HG03460 (cell line): ENCODE measurements around the gene SYCP1.
"Not testable (repeated sequence)": the region's sequence is repeated elsewhere in the genome, so short reads cannot be mapped to it uniquely, and the experiment has no call there.

ENCODE experiments used
- ATAC-seq: cut with Tn5 transposase; IDR thresholded peaks from one replicate; pipeline ENCODE4 v1.9.1; 2021; ENCODE audit not compliant: unreplicated experiment

Gene SYCP1

DNA sequence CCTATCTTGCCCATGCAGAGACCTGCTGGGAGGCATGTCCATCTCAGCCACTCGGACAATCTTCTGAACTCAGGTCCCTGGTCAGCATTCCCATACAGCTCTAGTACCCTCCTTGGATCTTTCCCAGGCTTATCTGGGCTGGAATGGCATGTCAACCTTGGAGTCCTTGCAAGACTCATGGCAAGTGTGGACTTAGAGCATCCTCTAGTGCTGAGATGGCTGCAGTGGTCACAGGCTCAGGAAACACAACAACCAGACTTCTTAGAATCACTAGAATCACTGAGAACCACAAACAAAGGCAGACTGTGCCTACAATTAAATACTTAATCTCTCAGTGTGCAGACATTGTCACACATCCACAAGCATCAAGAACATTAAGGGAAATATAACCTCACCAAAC is 101.9 kb downstream of the SYCP1 start:
- no peak for ATAC-seq

DNA sequence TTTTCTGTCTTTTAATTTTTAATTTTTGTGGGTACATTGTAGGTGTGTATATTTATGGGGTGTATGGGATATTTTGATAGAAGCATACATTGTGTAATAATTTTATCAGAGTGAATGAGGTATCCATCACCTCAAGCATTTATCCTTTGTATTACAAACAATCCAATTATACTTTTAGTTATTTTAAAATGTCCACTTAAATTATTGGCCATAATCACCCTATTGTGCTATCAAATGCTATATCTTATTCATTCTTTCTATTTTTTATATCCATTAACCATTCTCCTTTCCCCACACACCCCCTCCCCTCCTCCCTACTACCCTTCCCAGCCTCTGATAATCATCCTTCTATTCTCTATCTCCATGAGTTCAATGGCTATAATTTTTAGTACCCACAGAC is 104.8 kb downstream of the SYCP1 start:
- no peak for ATAC-seq

GRCh38 chr1:114976891-114977290 is 122.2 kb downstream of the SYCP1 start:
- ATAC-seq: no peak

GRCh38 chr1:114979278-114979891 is 124.7 kb downstream of the SYCP1 start:
- no peak for ATAC-seq

GRCh38 chr1:114982251-114982650 is 127.6 kb downstream of the SYCP1 start:
- no peak for ATAC-seq

DNA sequence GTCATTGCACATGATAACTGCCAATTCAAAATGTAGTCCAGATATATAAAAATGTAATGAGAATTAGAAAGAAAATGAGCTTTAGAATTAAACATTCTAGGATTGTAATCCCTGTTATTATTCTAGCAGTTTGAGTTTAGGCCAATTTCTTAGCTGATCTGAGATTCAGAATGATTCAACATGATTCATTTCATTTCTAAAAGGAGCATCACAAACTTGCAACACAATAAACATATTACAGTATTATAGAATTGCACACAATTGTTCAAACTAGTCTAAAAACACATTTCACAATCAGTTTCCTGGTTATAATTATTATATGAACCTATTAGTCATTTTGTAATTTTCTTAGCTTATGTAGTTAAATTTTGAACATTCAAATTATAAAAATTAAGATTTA is 131.6 kb downstream of the SYCP1 start:
- ATAC-seq: no peak

DNA sequence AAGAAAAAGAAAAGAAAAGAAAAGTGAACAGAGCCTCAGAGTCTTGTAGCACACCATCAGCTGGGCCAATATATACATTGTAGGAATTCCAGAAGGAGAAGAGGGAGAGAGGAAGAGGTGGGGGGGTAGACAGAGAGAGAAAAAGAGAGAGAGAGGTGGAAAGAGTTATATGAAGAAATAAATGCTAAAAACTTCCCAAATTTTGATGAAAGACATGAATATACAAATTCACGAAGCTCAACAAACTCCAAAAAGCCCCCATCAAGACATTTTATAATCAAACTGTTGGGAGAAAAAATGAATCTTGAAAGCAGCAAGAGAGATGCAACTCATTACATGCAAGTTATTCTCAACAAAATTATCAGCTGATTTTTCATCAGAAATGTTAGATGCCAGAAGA is 133.4 kb downstream of the SYCP1 start:
- no peak for ATAC-seq

DNA sequence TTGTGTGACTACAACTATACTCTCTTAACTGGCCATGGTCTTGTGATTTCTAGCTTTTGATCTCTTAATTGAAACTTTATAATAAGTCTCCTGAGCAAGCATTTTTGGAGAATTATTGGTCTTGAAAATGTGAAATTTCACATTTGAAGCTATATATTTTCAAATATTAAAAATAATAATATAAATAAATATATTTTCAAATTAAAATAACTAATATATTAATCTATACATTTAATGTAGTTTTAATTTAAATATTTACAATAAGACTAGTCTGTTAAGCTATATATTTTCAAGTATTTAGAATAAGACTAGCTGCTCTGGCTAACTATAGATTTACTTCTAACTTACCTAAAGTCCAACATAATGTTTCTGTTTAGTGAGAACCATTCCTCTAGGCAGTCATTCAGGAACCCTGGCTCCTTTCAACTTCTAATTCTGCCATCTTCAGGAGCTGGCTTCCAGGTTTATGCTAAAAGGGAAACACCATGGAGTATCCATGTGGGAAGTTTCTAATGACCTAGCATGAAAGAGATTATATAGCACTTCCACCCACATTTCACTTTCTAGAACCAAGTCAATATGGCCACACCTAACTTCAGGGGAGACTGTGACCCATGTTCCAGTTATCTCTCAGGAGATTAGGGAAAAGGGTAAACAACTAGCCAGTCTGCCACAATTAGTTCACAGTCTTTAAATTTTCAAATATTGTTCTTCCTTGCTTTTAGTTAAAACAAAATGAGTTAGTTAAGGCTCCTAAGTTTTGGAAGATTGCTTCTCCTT is 143.0 kb downstream of the SYCP1 start:
- no peak for ATAC-seq

- no peak for ATAC-seq
These were observed 151.5 kb downstream of the SYCP1 start for GRCh38 chr1:115006191-115006590.

DNA sequence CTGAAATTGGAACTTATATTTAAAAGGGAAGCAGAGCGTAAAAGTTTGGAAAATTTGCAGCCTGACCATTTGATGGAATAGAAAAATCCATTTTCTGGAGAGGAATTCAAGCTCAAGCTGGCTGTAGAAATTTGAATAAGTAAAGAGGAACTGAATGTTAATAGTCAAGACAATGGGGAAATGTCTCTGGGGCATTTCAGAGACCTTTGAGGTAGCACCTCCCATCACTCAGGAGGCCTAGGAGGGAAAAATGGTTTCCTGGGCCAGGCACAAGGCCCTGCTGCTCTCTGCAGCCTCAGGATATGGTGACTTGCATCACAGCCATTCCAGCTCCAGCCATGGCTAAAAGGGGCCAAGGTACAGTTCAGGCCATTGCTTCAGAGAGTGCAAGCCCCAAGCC is 157.3 kb downstream of the SYCP1 start:
- ATAC-seq: no peak

DNA sequence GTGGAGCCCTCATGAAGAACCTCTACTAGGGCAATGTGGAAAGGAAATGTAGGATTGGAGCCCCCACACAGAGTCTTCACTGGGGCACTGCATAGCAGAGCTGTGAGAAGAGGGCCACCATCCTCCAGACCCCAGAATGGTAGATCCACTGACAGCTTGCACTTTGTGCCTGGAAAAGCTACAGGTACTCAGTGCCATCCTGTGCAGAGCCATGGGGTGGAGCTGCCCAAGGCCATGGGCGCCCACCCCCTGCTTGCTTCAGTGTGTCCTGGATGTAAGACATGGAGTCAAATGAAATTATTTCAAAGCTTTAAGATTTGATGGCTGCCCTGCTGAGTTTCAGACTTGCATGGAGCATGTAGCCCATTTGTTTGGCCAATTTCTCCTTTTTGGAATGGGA is 157.8 kb downstream of the SYCP1 start:
- ATAC-seq: no peak

- no peak for ATAC-seq
These were observed 159.1 kb downstream of the SYCP1 start for GRCh38 chr1:115013792-115014191.

DNA sequence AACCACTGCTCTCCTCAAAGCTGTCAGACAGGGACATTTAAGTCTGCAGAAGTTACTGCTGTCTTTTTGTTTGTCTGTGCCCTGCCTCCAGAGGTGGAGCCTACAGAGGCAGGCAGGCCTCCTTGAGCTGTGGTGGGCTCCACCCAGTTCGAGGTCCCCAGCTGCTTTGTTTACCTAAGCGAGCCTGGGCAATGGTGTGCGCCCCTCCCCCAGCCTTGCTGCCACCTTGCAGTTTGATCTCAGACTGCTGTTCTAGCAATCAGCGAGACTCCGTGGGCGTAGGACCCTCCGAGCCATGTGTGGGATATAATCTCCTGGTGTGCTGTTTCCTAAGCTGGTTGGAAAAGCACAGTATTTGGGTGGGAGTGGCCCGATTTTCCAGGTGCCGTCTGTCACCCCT is 164.9 kb downstream of the SYCP1 start:
- ATAC-seq: not testable (repeated sequence)

GRCh38 chr1:115021145-115021544 is 166.5 kb downstream of the SYCP1 start:
- ATAC-seq: no peak

DNA sequence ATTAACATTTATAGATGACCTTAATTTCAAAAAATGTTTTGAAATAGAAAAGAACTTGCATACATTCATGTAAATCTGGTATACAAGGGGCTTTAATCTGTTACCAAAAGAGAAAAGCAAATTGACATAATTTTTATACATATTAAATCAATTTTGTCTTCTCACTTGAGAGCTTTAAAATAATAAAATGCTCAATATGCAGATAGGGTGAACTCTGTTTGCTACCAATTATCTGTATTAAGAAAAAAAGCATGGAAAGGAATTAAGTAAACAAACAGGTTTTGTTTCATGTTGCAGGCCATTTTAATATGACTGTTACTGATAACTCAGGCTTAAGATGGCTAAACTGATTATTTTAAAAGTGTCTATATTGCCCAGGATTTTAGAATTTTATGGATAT is 168.9 kb downstream of the SYCP1 start:
- no peak for ATAC-seq

GRCh38 chr1:115029526-115029925 is 174.9 kb downstream of the SYCP1 start, which contains the start of gene TSHB:
TSS of gene TSHB (plus strand) at chr1:115029826. CDS start at chr1:115033363, 3,537 bp downstream.
- ATAC-seq: no peak

DNA sequence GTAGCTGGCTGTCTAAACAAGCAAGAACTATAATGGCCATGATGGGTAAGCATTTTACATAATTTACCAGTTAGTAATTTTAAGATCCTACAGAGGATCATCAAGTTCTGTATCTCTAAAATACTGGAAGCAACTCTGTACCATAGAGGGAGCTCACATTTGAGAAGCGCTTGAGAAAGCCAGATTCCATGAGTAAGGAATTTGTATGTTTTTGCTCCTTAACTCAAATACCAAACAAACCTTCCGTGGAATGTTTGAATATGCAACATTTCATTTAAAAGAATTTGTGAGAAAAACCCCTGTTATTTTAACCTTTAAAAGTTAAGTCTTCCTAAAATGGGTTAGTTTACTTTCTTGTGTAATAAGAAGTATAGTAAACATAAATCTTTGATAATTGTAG is 176.9 kb downstream of the SYCP1 start:
- no peak for ATAC-seq

GRCh38 chr1:115035652-115036051 is 181.0 kb downstream of the SYCP1 start:
- ATAC-seq: no peak

GRCh38 chr1:115036814-115037507 is 182.3 kb downstream of the SYCP1 start:
- no peak for ATAC-seq

DNA sequence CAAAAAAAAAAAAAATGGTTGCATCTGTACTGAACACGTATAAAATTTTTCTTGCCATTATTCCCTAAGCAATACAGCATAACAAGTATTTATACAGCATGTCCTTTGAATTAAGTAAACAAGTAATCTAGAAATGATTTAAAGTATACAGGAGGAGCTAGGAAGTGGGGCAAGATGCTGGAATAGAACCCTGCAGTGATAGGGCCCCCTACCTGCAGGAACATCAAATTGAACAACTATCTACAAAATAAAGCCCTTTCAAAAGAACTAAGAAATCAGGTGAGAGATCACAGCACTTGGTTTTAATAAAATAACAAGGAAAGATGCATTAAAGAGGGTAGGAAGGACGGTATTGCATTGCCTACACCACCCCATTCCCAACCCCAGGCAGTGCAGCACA is 185.8 kb downstream of the SYCP1 start:
- ATAC-seq: no peak

- ATAC-seq: no peak
These were observed 187.0 kb downstream of the SYCP1 start for GRCh38 chr1:115041654-115042053.
